ENCODE results near the gene ATP9A. TPM values are rescaled to one million over a fixed set of nuclear protein-coding genes. Genes with fewer than 3 reads are reported as not detected.
A peak's percentile ranks its signal among the peaks of the same experiment; 100 is the strongest.

Gene ATP9A
- total RNA-seq, 2 donors from 2014 or later, result 16.8 to 24.6 TPM

DNA sequence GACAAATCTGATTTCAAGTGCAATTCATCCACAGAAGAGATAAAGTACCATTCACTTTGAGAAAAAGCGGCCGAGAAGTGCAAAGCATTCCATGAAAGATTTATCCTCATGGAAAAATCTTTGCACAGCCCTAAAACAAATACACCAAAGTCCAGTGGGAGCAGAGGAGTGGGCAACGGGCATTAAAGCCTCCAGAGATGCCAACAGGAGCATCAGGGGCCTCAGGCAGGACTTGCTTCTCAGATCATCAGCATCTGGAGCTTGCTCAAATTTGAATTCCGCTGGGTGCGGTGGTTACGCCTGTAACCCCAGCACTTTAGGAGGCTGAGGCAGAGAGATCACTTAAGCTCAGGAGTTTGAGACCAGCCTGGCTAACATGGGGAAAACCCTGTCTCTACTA is 115.0 kb downstream of the ATP9A start:
- H3K4me1 ChIP-seq, result no peaks in the 10 kb centered on the region
- 76 to 91% methylated on average over 6 of the region's 6 CpGs for WGBS, 2 donors
- no peak overlapping the region for H3K27ac ChIP-seq
- no peaks in the 10 kb centered on the region for H3K9me3 ChIP-seq
- intact Hi-C loops (cut with DNase I), result no loop called here
- TF ChIP-seq POLR2A (IDR thresholded peaks at IDR 0.05), result no peak
- TF ChIP-seq CTCF (IDR thresholded peaks at IDR 0.05), result no peak
- H3K4me3 ChIP-seq, result no peak overlapping the region
- H3K27me3 ChIP-seq, result no peaks in the 10 kb centered on the region
- no peak for DNase-seq
- ATAC-seq, result no peak
- H3K36me3 ChIP-seq (replicated peaks in 1 of 2; ENCODE audit: insufficient read depth in 1 of 2, low read depth in 2 of 2), result peaks cover 0 to 7% of the 10 kb centered on the region in 2 donors

GRCh38 chr20:51651921-51652549 is 116.2 kb downstream of the ATP9A start:
- WGBS, 2 donors, result 75 to 80% methylated on average over 6 to 12 of the region's 12 CpGs
- no peak for DNase-seq
- peaks cover 0 to 6% of the 10 kb centered on the region in 2 donors for H3K36me3 ChIP-seq (replicated peaks in 1 of 2; ENCODE audit: insufficient read depth in 1 of 2, low read depth in 2 of 2)

DNA sequence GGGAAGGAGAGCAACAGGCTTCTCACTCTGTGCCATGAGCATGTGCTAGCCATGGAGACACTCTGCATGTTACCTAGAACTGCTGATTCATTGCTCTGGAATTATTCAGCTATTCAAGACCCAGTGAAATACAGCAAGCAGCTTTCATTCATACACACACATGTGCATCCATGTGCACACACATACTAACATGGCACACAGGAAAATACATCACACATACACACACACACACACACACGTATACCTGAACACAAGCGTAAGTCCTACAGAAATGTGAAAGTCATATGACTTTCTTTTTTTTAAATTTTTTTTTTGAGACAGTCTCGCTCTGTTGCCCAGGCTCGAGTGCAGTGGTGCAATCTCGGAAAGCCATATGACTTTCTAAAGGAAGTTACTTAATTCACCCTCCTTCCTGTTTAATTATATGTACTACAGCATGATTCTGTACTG is 117.5 kb downstream of the ATP9A start:
- WGBS, 2 donors, result 50 to 77% methylated on average over 5 of the region's 5 CpGs
- Histone ChIP-seq H3K9me3 (no peaks in the 10 kb centered on the region), H3K27me3 (no peaks in the 10 kb centered on the region), H3K4me1 (no peaks in the 10 kb centered on the region), H3K36me3 (replicated peaks in 1 of 2; ENCODE audit: insufficient read depth in 1 of 2, low read depth in 2 of 2) (peaks cover 0 to 2% of the 10 kb centered on the region in 2 donors), H3K4me3 (no peak overlapping the region), H3K27ac (no peak overlapping the region)
- ATAC-seq, result no peak
- TF ChIP-seq CTCF (IDR thresholded peaks at IDR 0.05), result no peak
- TF ChIP-seq POLR2A (IDR thresholded peaks at IDR 0.05), result no peak
- intact Hi-C loops (cut with DNase I), result no loop called here
- DNase-seq, result peak in 1 of 4 donors; percentile 16

More at GRCh38 chr20:51651921-51652549, 116.2 kb downstream of the ATP9A start:
- Histone ChIP-seq H3K27ac (no peak overlapping the region), H3K9me3 (no peaks in the 10 kb centered on the region), H3K4me3 (no peak overlapping the region), H3K27me3 (no peaks in the 10 kb centered on the region), H3K4me1 (no peaks in the 10 kb centered on the region)
- no peak for ATAC-seq
- no peak for TF ChIP-seq POLR2A (IDR thresholded peaks at IDR 0.05)
- TF ChIP-seq CTCF (IDR thresholded peaks at IDR 0.05), result no peak
- intact Hi-C loops (cut with DNase I), result no loop called here

DNA sequence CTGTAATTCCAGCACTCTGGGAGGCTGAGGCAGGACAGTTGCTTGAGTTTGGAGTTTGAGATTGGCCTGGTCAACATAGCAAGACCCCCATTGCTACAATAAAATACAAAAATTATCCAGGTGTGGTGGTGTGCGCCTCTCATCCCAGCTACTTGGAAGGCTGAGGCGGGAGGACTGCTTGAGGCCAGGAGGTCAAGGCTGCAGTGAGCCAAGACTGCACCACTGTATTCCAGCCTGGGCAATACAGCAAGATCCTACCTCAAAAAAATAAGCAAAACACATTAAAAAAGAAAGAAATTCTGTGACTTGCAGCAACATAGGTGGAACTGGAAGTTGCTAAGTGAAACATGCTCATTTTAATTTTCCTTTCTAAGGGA is 119.6 kb downstream of the ATP9A start:
- no peak overlapping the region for H3K4me3 ChIP-seq
- 94 to 97% methylated on average over 2 of the region's 2 CpGs for WGBS, 2 donors
- H3K9me3 ChIP-seq, result no peaks in the 10 kb centered on the region
- TF ChIP-seq POLR2A (IDR thresholded peaks at IDR 0.05) (no peak), CTCF (IDR thresholded peaks at IDR 0.05) (no peak)
- no peak for ATAC-seq
- no peaks in the 10 kb centered on the region for H3K27me3 ChIP-seq
- no peak overlapping the region for H3K27ac ChIP-seq
- H3K4me1 ChIP-seq, result no peaks in the 10 kb centered on the region
- intact Hi-C loops (cut with DNase I), result loop anchor here (10.0 kb wide), 1 partner anchor 436 kb away; no protein-coding TSS in a partner anchor
- H3K36me3 ChIP-seq (replicated peaks in 1 of 2; ENCODE audit: insufficient read depth in 1 of 2, low read depth in 2 of 2), result peaks cover 0 to 2% of the 10 kb centered on the region in 2 donors
- no peak for DNase-seq

Data from body of pancreas (tissue), 4 donors.